ENCODE results near the gene ZEB1. TPM values are rescaled to one million over a fixed set of nuclear protein-coding genes. Genes with fewer than 3 reads are reported as not detected.

The ZEB1 gene
- total RNA-seq, 1 donor from 2014 or later: 162 TPM

GRCh38 chr10:31320550-31321211 lies 1.7 kb downstream of the ZEB1 start:
- Mint-ChIP-seq H3K4me3 (ENCODE audit: unreplicated experiment) (peak overlapping the region; percentile 95), H3K27ac (ENCODE audit: unreplicated experiment) (peak overlapping the region; percentile 98), H3K9me3 (ENCODE audit: unreplicated experiment) (peaks cover 22% of the 10 kb centered on the region), H3K36me3 (ENCODE audit: unreplicated experiment) (peaks cover 5% of the 10 kb centered on the region), H3K27me3 (ENCODE audit: unreplicated experiment) (peaks cover 10% of the 10 kb centered on the region), H3K4me1 (ENCODE audit: low read depth, unreplicated experiment) (peaks cover 23% of the 10 kb centered on the region)
- peak; percentile 66 for DNase-seq
- no peak for TF ChIP-seq CTCF (IDR thresholded peaks at IDR 0.05; ENCODE audit: partially characterized antibody, unreplicated experiment)

GRCh38 chr10:31321396-31321941 lies 2.5 kb downstream of the ZEB1 start:
- Mint-ChIP-seq H3K4me1 (ENCODE audit: low read depth, unreplicated experiment) (peaks cover 25% of the 10 kb centered on the region), H3K27me3 (ENCODE audit: unreplicated experiment) (peaks cover 10% of the 10 kb centered on the region), H3K36me3 (ENCODE audit: unreplicated experiment) (peaks cover 5% of the 10 kb centered on the region), H3K9me3 (ENCODE audit: unreplicated experiment) (peaks cover 22% of the 10 kb centered on the region), H3K4me3 (ENCODE audit: unreplicated experiment) (peak overlapping the region; percentile 95), H3K27ac (ENCODE audit: unreplicated experiment) (peak overlapping the region; percentile 98)
- DNase-seq: no peak
- no peak for TF ChIP-seq CTCF (IDR thresholded peaks at IDR 0.05; ENCODE audit: partially characterized antibody, unreplicated experiment)

GRCh38 chr10:31322647-31323046 lies 3.6 kb downstream of the ZEB1 start:
- Mint-ChIP-seq H3K27me3 (ENCODE audit: unreplicated experiment) (peaks cover 10% of the 10 kb centered on the region), H3K27ac (ENCODE audit: unreplicated experiment) (peak overlapping the region; percentile 98)
- DNase-seq: no peak

GRCh38 chr10:31340343-31340742 lies 21.3 kb downstream of the ZEB1 start:
- H3K27ac Mint-ChIP-seq (ENCODE audit: unreplicated experiment): no peak overlapping the region
- H3K36me3 Mint-ChIP-seq (ENCODE audit: unreplicated experiment): no peaks in the 10 kb centered on the region
- H3K27me3 Mint-ChIP-seq (ENCODE audit: unreplicated experiment): no peaks in the 10 kb centered on the region
- TF ChIP-seq CTCF (IDR thresholded peaks at IDR 0.05; ENCODE audit: partially characterized antibody, unreplicated experiment): no peak
- no peak for DNase-seq
- peaks cover 16% of the 10 kb centered on the region for H3K4me1 Mint-ChIP-seq (ENCODE audit: low read depth, unreplicated experiment)
- H3K9me3 Mint-ChIP-seq (ENCODE audit: unreplicated experiment): no peaks in the 10 kb centered on the region
- H3K4me3 Mint-ChIP-seq (ENCODE audit: unreplicated experiment): no peak overlapping the region

More at GRCh38 chr10:31322647-31323046, 3.6 kb downstream of the ZEB1 start:
- H3K9me3 Mint-ChIP-seq (ENCODE audit: unreplicated experiment): peaks cover 22% of the 10 kb centered on the region
- H3K36me3 Mint-ChIP-seq (ENCODE audit: unreplicated experiment): peaks cover 5% of the 10 kb centered on the region
- TF ChIP-seq CTCF (IDR thresholded peaks at IDR 0.05; ENCODE audit: partially characterized antibody, unreplicated experiment): peak; percentile 49
- peaks cover 26% of the 10 kb centered on the region for H3K4me1 Mint-ChIP-seq (ENCODE audit: low read depth, unreplicated experiment)
- H3K4me3 Mint-ChIP-seq (ENCODE audit: unreplicated experiment): peak overlapping the region; percentile 95

GRCh38 chr10:31341552-31341951 lies 22.5 kb downstream of the ZEB1 start:
- Mint-ChIP-seq H3K9me3 (ENCODE audit: unreplicated experiment) (no peaks in the 10 kb centered on the region), H3K27me3 (ENCODE audit: unreplicated experiment) (no peaks in the 10 kb centered on the region), H3K27ac (ENCODE audit: unreplicated experiment) (no peak overlapping the region), H3K36me3 (ENCODE audit: unreplicated experiment) (no peaks in the 10 kb centered on the region), H3K4me1 (ENCODE audit: low read depth, unreplicated experiment) (peaks cover 21% of the 10 kb centered on the region), H3K4me3 (ENCODE audit: unreplicated experiment) (no peak overlapping the region)
- TF ChIP-seq CTCF (IDR thresholded peaks at IDR 0.05; ENCODE audit: partially characterized antibody, unreplicated experiment): no peak
- no peak for DNase-seq
